Stomach smooth muscle (tissue), 2 donors: ENCODE measurements around the gene ZC2HC1B.
A peak's percentile ranks its signal among the peaks of the same experiment; 100 is the strongest.

Experiments
- H3K27ac ChIP-seq: one replicate; pipeline ENCODE4 v1.7.0; 2013; ENCODE audit warnings: mild to moderate bottlenecking, low read length, inconsistent platforms
- H3K27me3 ChIP-seq, 2 donors: one replicate each; pipeline ENCODE4 v1.7.0; 2013; ENCODE audit warnings: low read length in 2 of 2; ENCODE audit not compliant: insufficient read depth in 2 of 2, control insufficient read depth in 1 of 2
- H3K36me3 ChIP-seq, 2 donors: one replicate each; pipeline ENCODE4 v1.7.0; 2013; ENCODE audit warnings: low read length in 2 of 2; ENCODE audit not compliant: control insufficient read depth in 2 of 2, insufficient read depth in 2 of 2
- H3K4me1 ChIP-seq: one replicate; pipeline ENCODE4 v1.7.0; 2013; ENCODE audit warnings: low read length; ENCODE audit not compliant: control insufficient read depth, insufficient read depth
- H3K4me3 ChIP-seq, 2 donors: one replicate each; pipeline ENCODE4 v1.7.0; 2013; ENCODE audit warnings: low read length in 2 of 2
- H3K9ac ChIP-seq, 2 donors: one replicate each; pipeline ENCODE4 v1.7.0; 2013; ENCODE audit warnings: low read length in 2 of 2, mild to moderate bottlenecking in 1 of 2
- H3K9me3 ChIP-seq, 2 donors: one replicate each; pipeline ENCODE4 v1.7.0; 2013; ENCODE audit warnings: low read length in 2 of 2; ENCODE audit not compliant: control insufficient read depth in 2 of 2
- donor health status: healthy.
- donor health status: Pancreatic carcinoma.

Gene ZC2HC1B

GRCh38 chr6:143949962-143950361 lies 85.7 kb downstream of the ZC2HC1B start:
- Histone ChIP-seq H3K36me3 (peaks cover 15 to 20% of the 10 kb centered on the region in 2 donors), H3K4me3 (no peak overlapping the region), H3K4me1 (peaks cover 3% of the 10 kb centered on the region), H3K9me3 (no peaks in the 10 kb centered on the region), H3K27me3 (no peaks in the 10 kb centered on the region), H3K27ac (no peak overlapping the region), H3K9ac (no peak overlapping the region)

DNA sequence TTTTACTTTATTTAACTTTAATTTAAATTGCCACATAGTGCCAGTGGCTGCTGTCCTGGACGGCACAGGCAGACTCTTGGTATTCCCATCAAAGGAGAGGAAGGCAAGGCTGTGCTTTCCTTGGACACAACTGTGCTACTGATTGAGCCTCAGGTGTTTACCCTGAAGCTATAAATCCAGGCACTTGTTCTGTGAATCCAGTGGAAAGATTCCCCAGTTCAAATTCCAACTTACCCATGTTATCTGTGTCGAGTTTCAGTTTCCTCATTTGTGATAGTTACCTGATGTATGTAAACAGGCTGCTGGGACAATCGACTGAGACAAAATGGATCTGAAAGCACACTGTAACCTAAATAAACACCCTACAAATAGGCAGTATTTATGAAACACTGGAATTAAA lies 86.6 kb downstream of the ZC2HC1B start:
- Histone ChIP-seq H3K27ac (no peak overlapping the region), H3K9ac (no peak overlapping the region), H3K4me1 (peaks cover 3% of the 10 kb centered on the region), H3K9me3 (no peaks in the 10 kb centered on the region), H3K27me3 (no peaks in the 10 kb centered on the region), H3K4me3 (no peak overlapping the region), H3K36me3 (peaks cover 15 to 20% of the 10 kb centered on the region in 2 donors)

- Histone ChIP-seq H3K27me3 (no peaks in the 10 kb centered on the region), H3K4me1 (peaks cover 3% of the 10 kb centered on the region), H3K9ac (no peak overlapping the region), H3K9me3 (no peaks in the 10 kb centered on the region), H3K4me3 (no peak overlapping the region), H3K27ac (peak overlapping the region; percentile 7), H3K36me3 (peaks cover 14 to 19% of the 10 kb centered on the region in 2 donors)
Measured at GRCh38 chr6:143952060-143952778, 87.9 kb downstream of the ZC2HC1B start.

- Histone ChIP-seq H3K4me3 (no peak overlapping the region), H3K4me1 (peaks cover 3% of the 10 kb centered on the region), H3K27ac (peak overlapping the region; percentile 7), H3K36me3 (peaks cover 6 to 11% of the 10 kb centered on the region in 2 donors), H3K9ac (no peak overlapping the region), H3K27me3 (no peaks in the 10 kb centered on the region), H3K9me3 (no peaks in the 10 kb centered on the region)
Measured at GRCh38 chr6:143952947-143953701, 88.8 kb downstream of the ZC2HC1B start.

GRCh38 chr6:143953922-143954321 lies 89.6 kb downstream of the ZC2HC1B start:
- Histone ChIP-seq H3K36me3 (peaks cover 2 to 5% of the 10 kb centered on the region in 2 donors), H3K4me3 (no peak overlapping the region), H3K4me1 (peaks cover 3% of the 10 kb centered on the region), H3K9me3 (no peaks in the 10 kb centered on the region), H3K27me3 (no peaks in the 10 kb centered on the region), H3K9ac (no peak overlapping the region), H3K27ac (peak overlapping the region; percentile 32)

DNA sequence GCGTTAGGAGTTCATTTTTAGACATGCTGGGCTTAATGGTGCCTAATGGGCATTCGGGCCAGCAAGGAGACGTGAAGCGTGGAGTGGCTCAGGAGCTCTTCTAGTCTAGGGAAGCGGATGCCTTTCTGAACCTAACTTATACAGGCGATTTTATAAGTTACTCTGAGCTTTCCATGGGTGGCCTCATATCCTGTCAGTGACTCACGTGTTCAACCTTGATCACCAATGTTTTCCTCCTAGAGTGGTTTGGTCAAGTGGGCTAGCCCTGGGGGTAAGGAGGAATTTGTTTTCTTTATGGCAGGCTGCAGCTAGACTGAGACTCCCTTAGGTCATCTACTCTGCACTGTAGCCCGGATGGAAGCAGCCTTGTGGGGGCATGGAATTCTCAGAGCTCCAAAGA lies 91.7 kb downstream of the ZC2HC1B start:
- peaks cover 3% of the 10 kb centered on the region for H3K4me1 ChIP-seq
- H3K27me3 ChIP-seq, result no peaks in the 10 kb centered on the region
- no peak overlapping the region for H3K4me3 ChIP-seq
- H3K36me3 ChIP-seq, result peaks cover 0 to 4% of the 10 kb centered on the region in 2 donors
- H3K27ac ChIP-seq, result no peak overlapping the region
- no peak overlapping the region for H3K9ac ChIP-seq
- no peaks in the 10 kb centered on the region for H3K9me3 ChIP-seq

DNA sequence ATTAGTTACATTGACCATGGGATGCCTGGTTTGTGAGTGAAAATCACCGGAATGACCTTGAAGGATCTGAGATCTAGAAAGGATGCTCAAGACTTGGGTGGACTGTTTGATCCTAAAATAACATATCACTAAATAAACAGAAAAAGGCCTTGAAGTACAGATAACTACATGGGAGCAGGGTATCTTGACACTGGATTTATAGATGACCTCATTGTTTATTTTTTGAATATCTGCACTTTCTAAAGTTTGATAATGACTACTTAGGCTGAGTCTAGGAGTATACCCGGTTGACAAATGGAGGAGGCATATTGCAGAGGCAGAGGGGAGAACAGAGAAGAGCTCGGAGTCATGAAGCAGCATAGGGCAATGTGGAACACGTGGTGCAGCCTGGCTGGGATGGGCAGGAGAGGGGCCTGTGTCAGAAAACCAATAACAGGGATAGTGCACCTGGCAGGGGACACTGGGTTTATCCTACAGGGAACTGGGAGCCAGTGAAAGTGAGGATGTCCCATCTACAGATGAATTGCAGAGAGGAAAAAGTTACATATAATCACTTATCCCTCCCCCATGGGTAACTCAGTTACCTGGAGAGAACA lies 93.5 kb downstream of the ZC2HC1B start:
- peaks cover 6% of the 10 kb centered on the region for H3K4me1 ChIP-seq
- no peaks in the 10 kb centered on the region for H3K9me3 ChIP-seq
- H3K9ac ChIP-seq, result no peak overlapping the region
- peaks cover 0 to 4% of the 10 kb centered on the region in 2 donors for H3K36me3 ChIP-seq
- no peak overlapping the region for H3K4me3 ChIP-seq
- H3K27me3 ChIP-seq, result no peaks in the 10 kb centered on the region
- no peak overlapping the region for H3K27ac ChIP-seq

DNA sequence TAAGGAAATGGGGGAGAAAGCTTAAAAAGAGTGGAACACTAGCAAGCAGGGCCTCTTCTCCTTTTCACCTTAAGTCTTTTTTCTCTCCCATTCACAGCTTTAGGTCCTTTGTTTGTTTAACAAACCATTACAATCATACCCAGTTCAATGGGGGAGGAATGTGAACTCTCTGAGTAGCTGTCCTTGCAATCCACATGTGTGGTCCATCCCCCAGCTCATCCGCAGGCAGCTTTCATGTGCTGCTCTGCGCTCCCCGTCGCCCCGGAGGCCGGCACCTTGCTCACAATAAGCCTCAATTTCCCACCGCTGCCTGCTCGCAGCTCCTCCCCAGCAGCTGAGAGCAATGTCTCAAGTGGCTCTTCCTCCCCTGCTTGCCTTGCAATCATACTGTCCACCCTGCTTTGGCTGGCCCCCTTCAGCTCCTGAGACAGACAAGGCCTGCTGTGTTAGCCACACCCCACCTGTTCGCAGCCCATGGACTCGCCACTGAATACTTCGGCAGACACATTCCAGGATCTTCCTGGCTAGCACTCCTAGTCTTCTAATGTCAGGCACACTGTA lies 94.6 kb downstream of the ZC2HC1B start:
- no peak overlapping the region for H3K27ac ChIP-seq
- H3K4me1 ChIP-seq, result peaks cover 3% of the 10 kb centered on the region
- H3K9ac ChIP-seq, result no peak overlapping the region
- no peaks in the 10 kb centered on the region for H3K9me3 ChIP-seq
- no peak overlapping the region for H3K4me3 ChIP-seq
- peaks cover 3 to 6% of the 10 kb centered on the region in 2 donors for H3K36me3 ChIP-seq
- no peaks in the 10 kb centered on the region for H3K27me3 ChIP-seq

GRCh38 chr6:143959927-143960326 lies 95.7 kb downstream of the ZC2HC1B start:
- no peaks in the 10 kb centered on the region for H3K27me3 ChIP-seq
- peaks cover 3% of the 10 kb centered on the region for H3K4me1 ChIP-seq
- H3K4me3 ChIP-seq, result no peak overlapping the region
- no peaks in the 10 kb centered on the region for H3K9me3 ChIP-seq
- peaks cover 6% of the 10 kb centered on the region in 2 donors for H3K36me3 ChIP-seq
- H3K9ac ChIP-seq, result no peak overlapping the region
- peak overlapping the region; percentile 46 for H3K27ac ChIP-seq

- no peak overlapping the region for H3K27ac ChIP-seq
- peaks cover 3% of the 10 kb centered on the region for H3K4me1 ChIP-seq
- peaks cover 6 to 14% of the 10 kb centered on the region in 2 donors for H3K36me3 ChIP-seq
- no peaks in the 10 kb centered on the region for H3K9me3 ChIP-seq
- H3K4me3 ChIP-seq, result no peak overlapping the region
- H3K27me3 ChIP-seq, result no peaks in the 10 kb centered on the region
- H3K9ac ChIP-seq, result no peak overlapping the region
Measured at GRCh38 chr6:143961066-143961465, 96.8 kb downstream of the ZC2HC1B start.
